B cell (primary cell): ENCODE results near the gene MMP21. TPM values are rescaled to one million over a fixed set of nuclear protein-coding genes. Genes with fewer than 3 reads are reported as not detected.

Experiments
- ATAC-seq: fragments of 200-7000 bp; cut with Tn5 transposase; one replicate; pipeline ENCODE4 v1.10.0; 2021; ENCODE audit warnings: low read depth, mild to moderate bottlenecking, moderate number of reproducible peaks, moderate library complexity
- CTCF ChIA-PET: fragments of 350-600 bp; sonication (Branson Sonifier 250); formaldehyde crosslinking; loops from one replicate; lab custom pipeline; 2021; ENCODE audit warnings: antibody characterized with exemption, inconsistent platforms; lab: Charles Lee
- POLR2A ChIA-PET: fragments of 350-600 bp; sonication (Branson Sonifier 250); formaldehyde crosslinking; loops from one replicate; lab custom pipeline; 2021; ENCODE audit warnings: antibody characterized with exemption; lab: Charles Lee
- DNase-seq: peaks from one replicate; pipeline ENCODE4 v3.0.0; 2013
- H2AFZ ChIP-seq: 2 replicates; pipeline ENCODE4 v1.6.1; 2012; ENCODE audit warnings: mild to moderate bottlenecking, low read depth, low read length; ENCODE audit not compliant: insufficient read depth, poor library complexity, severe bottlenecking
- H3K27ac ChIP-seq, 2 donors: 1 replicate in 1 of 2; 2 replicates in 1 of 2; pipeline ENCODE4 v1.5.1; 2012 to 2013; ENCODE audit warnings: low read length in 2 of 2, mild to moderate bottlenecking in 2 of 2, moderate library complexity in 1 of 2
- H3K27me3 ChIP-seq, 4 experiments: fragments of 200-600 bp in 1 of 4; sonication (generic) in 1 of 4; replicated peaks in 1 of 4; 1 replicate in 2 of 4; 2 replicates in 2 of 4; pipeline versions ENCODE4 v1.6.1 to v1.7.0; 2013 to 2016; ENCODE audit warnings: low read length in 3 of 4, mild to moderate bottlenecking in 2 of 4, mixed read lengths in 1 of 4, moderate library complexity in 1 of 4; ENCODE audit not compliant: insufficient read depth in 4 of 4, control insufficient read depth in 3 of 4; ENCODE audit errors: control extremely low read depth in 1 of 4
- H3K36me3 ChIP-seq, 2 experiments: replicated peaks in 1 of 2; 1 replicate in 1 of 2; 2 replicates in 1 of 2; pipeline versions ENCODE4 v1.6.1 to v1.7.1; 2013; ENCODE audit warnings: low read length in 1 of 2; ENCODE audit not compliant: insufficient read depth in 2 of 2, control insufficient read depth in 1 of 2; ENCODE audit errors: control extremely low read depth in 1 of 2, extremely low read depth in 1 of 2
- H3K4me1 ChIP-seq, 2 donors: fragments of 200-600 bp in 1 of 2; sonication (generic) in 1 of 2; 1 replicate in 1 of 2; 2 replicates in 1 of 2; pipeline versions ENCODE4 v1.5.1 to v1.6.1; 2013 to 2017; ENCODE audit warnings: low read length in 2 of 2; ENCODE audit not compliant: control insufficient read depth in 2 of 2, insufficient read depth in 2 of 2
- H3K4me2 ChIP-seq: replicated peaks from 2 replicates; pipeline ENCODE3; 2012; ENCODE audit warnings: mild to moderate bottlenecking, low read depth, low read length; ENCODE audit not compliant: poor library complexity, severe bottlenecking
- H3K4me3 ChIP-seq, 5 experiments: fragments of 200-600 bp in 1 of 5; sonication (generic) in 1 of 5; 1 replicate in 3 of 5; 2 replicates in 2 of 5; pipeline versions ENCODE4 v1.5.1 to v1.7.0; 2011 to 2016; ENCODE audit warnings: low read length in 4 of 5, mild to moderate bottlenecking in 4 of 5, low read depth in 2 of 5, control low read depth in 1 of 5, moderate library complexity in 1 of 5; ENCODE audit not compliant: insufficient read depth in 1 of 5; ENCODE audit errors: control extremely low read depth in 1 of 5, extremely low read depth in 1 of 5
- H3K79me2 ChIP-seq: fragments of 200-600 bp; sonication (generic); one replicate; pipeline ENCODE4 v1.6.0; 2016; ENCODE audit warnings: low read length; ENCODE audit not compliant: control insufficient read depth, insufficient read depth
- H3K9ac ChIP-seq: fragments of 200-600 bp; sonication (generic); 2 replicates; pipeline ENCODE4 v1.6.1; 2017; ENCODE audit warnings: mild to moderate bottlenecking, low read length, moderate library complexity
- H3K9me3 ChIP-seq, 3 donors: one replicate each; pipeline versions ENCODE4 v1.6.1 to v1.7.1; 2013; ENCODE audit warnings: low read length in 2 of 3; ENCODE audit not compliant: control insufficient read depth in 2 of 3, insufficient read depth in 1 of 3; ENCODE audit errors: control extremely low read depth in 1 of 3
- H4K20me1 ChIP-seq: 2 replicates; pipeline ENCODE4 v1.6.0; 2012; ENCODE audit warnings: mild to moderate bottlenecking, low read length; ENCODE audit not compliant: insufficient read depth, control insufficient read depth, poor library complexity, severe bottlenecking
- H3K27ac Mint-ChIP-seq: one replicate; pipeline ENCODE4 v1.8.0; 2021; ENCODE audit warnings: mixed read lengths
- H3K27me3 Mint-ChIP-seq: one replicate; pipeline ENCODE4 v1.8.0; 2021; ENCODE audit warnings: mixed read lengths
- H3K4me1 Mint-ChIP-seq: one replicate; pipeline ENCODE4 v1.8.0; 2021; ENCODE audit warnings: mixed read lengths
- H3K4me3 Mint-ChIP-seq: one replicate; pipeline ENCODE4 v1.8.0; 2021; ENCODE audit warnings: mixed read lengths
- H3K9me3 Mint-ChIP-seq: one replicate; pipeline ENCODE4 v1.8.0; 2022; ENCODE audit warnings: mixed read lengths; ENCODE audit not compliant: insufficient read depth
- EZH2 ChIP-seq: IDR thresholded peaks from 2 replicates; pipeline ENCODE4 v1.6.1; 2012; ENCODE audit warnings: borderline replicate concordance, low read depth, mild to moderate bottlenecking, moderate library complexity, low read length; ENCODE audit not compliant: insufficient read depth, poor library complexity, severe bottlenecking
- WGBS: methylation state at CpG from one replicate; pipeline ENCODE4 v1.1.5; 2013; ENCODE audit warnings: missing lambda C conversion rate; ENCODE audit not compliant: insufficient coverage; 5-methylcytosine and 5-hydroxymethylcytosine counted together
- intact Hi-C: fragments of 100-400 bp; cut with micrococcal nuclease; formaldehyde crosslinking; loops from one replicate; pipeline ENCODE4 v1.10.0; 2022
- polyA plus RNA-seq: library from polyadenylated mRNA; depleted of rRNA; stranded (reverse); fragments of >200 nt; gene quantifications from 2 replicates; pipeline ENCODE4 v1.2.3, GENCODE V29; 2012
- total RNA-seq, 2 donors: library from RNA; stranded (reverse); fragments of 120-200 nt in 1 of 2; gene quantifications; 1 replicate in 1 of 2; 2 replicates in 1 of 2; pipeline versions ENCODE4 v1.2.3 to v1.2.4, GENCODE V29; 2013 to 2022
- TF ChIP-seq, protein P1 (sequence below): fragments of 200-600 bp; IDR thresholded peaks from one replicate; pipeline ENCODE4 v1.8.0; 2022; ENCODE audit warnings: antibody characterized with exemption, mild to moderate bottlenecking

Gene MMP21
- total and polyA plus RNA-seq, 2 donors (not counting 1 experiment from before 2014, with no cell fraction given) = 0.15 to 0.18 TPM

DNA sequence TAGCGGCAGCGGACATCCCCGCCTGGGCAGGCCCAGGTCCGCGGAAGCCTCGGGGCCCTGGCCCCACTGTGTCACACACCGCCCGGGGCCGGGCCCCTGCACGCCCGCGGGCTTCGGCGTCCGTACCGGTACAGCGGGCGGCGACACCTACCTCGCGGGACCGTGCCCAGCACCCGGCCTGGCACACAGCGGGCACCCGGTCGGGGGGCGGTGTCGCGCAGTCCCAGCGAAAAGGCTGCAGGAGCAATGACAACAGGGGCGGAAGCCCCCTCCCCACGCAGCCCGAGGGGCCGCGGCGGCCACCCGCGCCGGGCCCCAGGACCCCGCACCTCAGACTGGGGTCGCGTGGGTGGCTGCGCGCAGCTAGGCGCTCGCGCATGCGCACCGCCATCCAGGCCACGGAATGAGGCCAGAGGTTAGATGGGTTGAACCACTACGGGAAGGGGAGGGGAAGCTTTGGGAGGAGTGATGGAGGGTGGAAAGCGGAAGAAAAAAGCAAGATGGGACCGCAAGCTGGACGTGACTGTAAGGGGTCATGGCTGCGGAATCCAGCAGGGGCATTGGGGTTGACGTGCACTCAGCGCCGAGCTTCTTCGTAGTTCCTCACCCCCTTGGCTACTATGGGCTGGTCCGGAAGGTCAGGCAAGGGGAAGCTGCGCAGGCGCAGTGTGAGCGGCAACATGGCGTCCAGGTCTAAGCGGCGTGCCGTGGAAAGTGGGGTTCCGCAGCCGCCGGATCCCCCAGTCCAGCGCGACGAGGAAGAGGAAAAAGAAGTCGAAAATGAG is 47.4 kb upstream of the MMP21 start, which contains the start of the genes BCCIP and UROS:
TSS of gene BCCIP (plus strand) at position 669 of the 785 bp plus-strand sequence. CDS start at position 681, 12 bp downstream.
TSS of gene UROS (minus strand) at position 381 of the 785 bp plus-strand sequence. CDS start 6,759 bp downstream, outside the sequence.
- H3K27me3 Mint-ChIP-seq = no peaks in the 10 kb centered on the region
- H3K27ac Mint-ChIP-seq = peak within 1 kb of the TSS; percentile 85
- TF ChIP-seq EZH2 = no peak
- TF ChIP-seq, protein P1, sequence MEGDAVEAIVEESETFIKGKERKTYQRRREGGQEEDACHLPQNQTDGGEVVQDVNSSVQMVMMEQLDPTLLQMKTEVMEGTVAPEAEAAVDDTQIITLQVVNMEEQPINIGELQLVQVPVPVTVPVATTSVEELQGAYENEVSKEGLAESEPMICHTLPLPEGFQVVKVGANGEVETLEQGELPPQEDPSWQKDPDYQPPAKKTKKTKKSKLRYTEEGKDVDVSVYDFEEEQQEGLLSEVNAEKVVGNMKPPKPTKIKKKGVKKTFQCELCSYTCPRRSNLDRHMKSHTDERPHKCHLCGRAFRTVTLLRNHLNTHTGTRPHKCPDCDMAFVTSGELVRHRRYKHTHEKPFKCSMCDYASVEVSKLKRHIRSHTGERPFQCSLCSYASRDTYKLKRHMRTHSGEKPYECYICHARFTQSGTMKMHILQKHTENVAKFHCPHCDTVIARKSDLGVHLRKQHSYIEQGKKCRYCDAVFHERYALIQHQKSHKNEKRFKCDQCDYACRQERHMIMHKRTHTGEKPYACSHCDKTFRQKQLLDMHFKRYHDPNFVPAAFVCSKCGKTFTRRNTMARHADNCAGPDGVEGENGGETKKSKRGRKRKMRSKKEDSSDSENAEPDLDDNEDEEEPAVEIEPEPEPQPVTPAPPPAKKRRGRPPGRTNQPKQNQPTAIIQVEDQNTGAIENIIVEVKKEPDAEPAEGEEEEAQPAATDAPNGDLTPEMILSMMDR = no peak
- peaks cover 32% of the 10 kb centered on the region for H3K4me1 Mint-ChIP-seq
- ATAC-seq = peak; percentile 87
- peak within 1 kb of the TSS; percentile 89 for H2AFZ ChIP-seq
- H3K4me1 ChIP-seq = peaks cover 20 to 31% of the 10 kb centered on the region in 2 donors
- H3K4me3 Mint-ChIP-seq = no peak within 1 kb of the TSS
- CTCF ChIA-PET = interaction anchor here (0.6 kb wide), 1 partner anchor 12 kb away, joined by 3 read pairs; no protein-coding TSS in a partner anchor
- peak within 1 kb of the TSS; percentile 79 to 97 (median 88) for H3K4me3 ChIP-seq
- H3K36me3 ChIP-seq = peaks cover 1 to 15% of the 10 kb centered on the region in 2 experiments
- peak within 1 kb of the TSS; percentile 95 for H3K27ac ChIP-seq
- intact Hi-C loops = loop anchor here (1.0 to 2.0 kb wide), 3 partner anchors 74 to 220 kb away; partner anchors contain the start of genes EDRF1 and FANK1
- H3K9me3 Mint-ChIP-seq = no peaks in the 10 kb centered on the region
- H3K27me3 ChIP-seq = no peaks in the 10 kb centered on the region
- WGBS = under 1% methylated on average over 74 of the region's 74 CpGs
- peak within 1 kb of the TSS; percentile 96 for H3K4me2 ChIP-seq
- peaks cover 45% of the 10 kb centered on the region for H3K79me2 ChIP-seq
- POLR2A ChIA-PET = interaction anchor here (0.7 to 1.2 kb wide), 3 partner anchors 41 to 111 kb away, joined by 3 to 6 read pairs (median 3); partner anchors contain the start of gene EDRF1
- H4K20me1 ChIP-seq = peaks cover 21% of the 10 kb centered on the region
- peak within 1 kb of the TSS; percentile 93 for H3K9ac ChIP-seq
- H3K9me3 ChIP-seq = no peaks in the 10 kb centered on the region
- peak; percentile 97 for DNase-seq
